SK-N-SH (cell line): Measurements from ENCODE around the gene SV2B. TPM values are rescaled to one million over a fixed set of nuclear protein-coding genes. Genes with fewer than 3 reads are reported as not detected.

Source experiments
- CTCF ChIA-PET: fragments of 300-600, 350-600 bp; formaldehyde crosslinking; extraction: SDS; loops from one replicate; lab custom pipeline; 2021; lab: Yijun Ruan, JAX
- POLR2A ChIA-PET: fragments of 350-600 bp; sonication (Branson Sonifier 250); formaldehyde crosslinking; extraction: SDS; loops from one replicate; lab custom pipeline; 2020; ENCODE audit warnings: antibody characterized with exemption, inconsistent platforms; lab: Yijun Ruan, JAX
- DNase-seq: peaks from one replicate; pipeline ENCODE4 v3.0.0; 2012
- H2AFZ ChIP-seq: fragments of 200-600 bp; sonication (generic); 2 replicates; pipeline ENCODE4 v1.8.1; 2016; ENCODE audit warnings: antibody characterized with exemption, mild to moderate bottlenecking, low read depth
- H3F3A ChIP-seq: fragments of 200-600 bp; sonication (generic); replicated peaks from 2 replicates; pipeline ENCODE3; 2016; ENCODE audit warnings: antibody characterized with exemption, mild to moderate bottlenecking; ENCODE audit not compliant: insufficient read depth
- H3K27ac ChIP-seq, 2 experiments: fragments of 200-500 bp in 1 of 2; fragments of 200-600 bp in 1 of 2; sonication (Bioruptor generic) in 1 of 2; sonication (generic), shearing (Covaris generic) in 1 of 2; 2 replicates each; pipeline versions ENCODE4 v1.5.1 to v1.6.1; 2014 to 2016; ENCODE audit warnings: low read depth in 2 of 2, inconsistent platforms in 1 of 2, low read length in 1 of 2, mild to moderate bottlenecking in 1 of 2, mixed read lengths in 1 of 2
- H3K27me3 ChIP-seq: fragments of 200-600 bp; sonication (generic), shearing (Covaris generic); 2 replicates; pipeline ENCODE4 v1.6.1; 2016; ENCODE audit warnings: mixed run types; ENCODE audit not compliant: insufficient read depth
- H3K36me3 ChIP-seq, 2 experiments: fragments of 200-500 bp in 1 of 2; fragments of 200-600 bp in 1 of 2; sonication (Bioruptor generic) in 1 of 2; sonication (generic) in 1 of 2; replicated peaks in 1 of 2; 2 replicates each; pipeline versions ENCODE3 to v1.5.1; 2014 to 2016; ENCODE audit warnings: low read length in 1 of 2, mild to moderate bottlenecking in 1 of 2; ENCODE audit not compliant: insufficient read depth in 2 of 2, control insufficient read depth in 1 of 2
- H3K4me1 ChIP-seq, 2 experiments: fragments of 200-500 bp in 1 of 2; fragments of 200-600 bp in 1 of 2; sonication (Bioruptor generic) in 1 of 2; sonication (generic), shearing (Covaris generic) in 1 of 2; 2 replicates each; pipeline versions ENCODE4 v1.5.1 to v1.6.1; 2014 to 2016; ENCODE audit warnings: low read depth in 1 of 2, low read length in 1 of 2, mixed run types in 1 of 2; ENCODE audit not compliant: insufficient read depth in 2 of 2, control insufficient read depth in 1 of 2
- H3K4me2 ChIP-seq: fragments of 200-600 bp; sonication (generic), shearing (Covaris generic); 2 replicates; pipeline ENCODE4 v1.6.1; 2017; ENCODE audit warnings: mixed run types
- H3K4me3 ChIP-seq, 2 experiments: fragments of 200-500 bp in 1 of 2; fragments of 200-600 bp in 1 of 2; sonication (Bioruptor generic) in 1 of 2; sonication (generic), shearing (Covaris generic) in 1 of 2; 2 replicates each; pipeline versions ENCODE4 v1.5.1 to v1.8.1; 2014 to 2016; ENCODE audit warnings: low read depth in 2 of 2, inconsistent platforms in 1 of 2, low read length in 1 of 2, mild to moderate bottlenecking in 1 of 2, mixed read lengths in 1 of 2, moderate library complexity in 1 of 2
- H3K79me2 ChIP-seq: fragments of 200-600 bp; sonication (generic); 2 replicates; pipeline ENCODE4 v1.8.1; 2017; ENCODE audit warnings: mild to moderate bottlenecking; ENCODE audit not compliant: insufficient read depth
- H3K9ac ChIP-seq: fragments of 200-600 bp; sonication (generic); 2 replicates; pipeline ENCODE4 v1.6.1; 2017; ENCODE audit warnings: mixed run types
- H3K9me2 ChIP-seq: fragments of 200-600 bp; sonication (generic); 2 replicates; pipeline ENCODE4 v1.6.1; 2017; ENCODE audit warnings: mixed run types
- H3K9me3 ChIP-seq: fragments of 200-600 bp; sonication (generic); 2 replicates; pipeline ENCODE4 v1.6.1; 2017; ENCODE audit warnings: mixed run types, mild to moderate bottlenecking, moderate library complexity
- H4K20me1 ChIP-seq: fragments of 200-600 bp; sonication (generic); 2 replicates; pipeline ENCODE4 v1.6.1; 2017; ENCODE audit warnings: mild to moderate bottlenecking, mixed run types; ENCODE audit not compliant: insufficient read depth
- CHD2 ChIP-seq: fragments of 150-350 bp; IDR thresholded peaks from 2 replicates; pipeline ENCODE4 v1.6.1; 2018; ENCODE audit warnings: low read length; ENCODE audit not compliant: partially characterized antibody
- CTCF ChIP-seq: fragments of 200-600 bp; sonication (generic); IDR thresholded peaks from 2 replicates; pipeline ENCODE4 v1.6.1; 2017; ENCODE audit warnings: antibody characterized with exemption, mild to moderate bottlenecking, moderate library complexity
- ELF1 ChIP-seq: IDR thresholded peaks from 2 replicates; pipeline ENCODE4 v1.4.0; 2012
- FOSL2 ChIP-seq: IDR thresholded peaks from 2 replicates; pipeline ENCODE4 v1.4.0; 2012; ENCODE audit warnings: low read depth, mild to moderate bottlenecking, moderate library complexity, borderline replicate concordance
- FOXJ3 ChIP-seq: sonication (generic); formaldehyde crosslinking; IDR thresholded peaks from 2 replicates; pipeline ENCODE4 v1.5.1; 2020; ENCODE audit warnings: mild to moderate bottlenecking, missing genetic modification reagents
- FOXM1 ChIP-seq: IDR thresholded peaks from 2 replicates; pipeline ENCODE4 v1.4.0; 2012; ENCODE audit warnings: low read depth, mild to moderate bottlenecking
- GABPA ChIP-seq: IDR thresholded peaks from 2 replicates; pipeline ENCODE4 v1.4.0; 2012; ENCODE audit warnings: low read depth, mild to moderate bottlenecking
- GATA2 ChIP-seq: sonication (generic); formaldehyde crosslinking; IDR thresholded peaks from 2 replicates; pipeline ENCODE4 v1.5.0; 2020; ENCODE audit warnings: mild to moderate bottlenecking, missing genetic modification reagents
- JUND ChIP-seq: IDR thresholded peaks from 2 replicates; pipeline ENCODE4 v1.4.0; 2012
- MAX ChIP-seq: IDR thresholded peaks from 2 replicates; pipeline ENCODE4 v1.4.0; 2012; ENCODE audit warnings: low read depth
- MEF2A ChIP-seq: IDR thresholded peaks from 2 replicates; pipeline ENCODE4 v1.4.0; 2012; ENCODE audit warnings: low read depth, borderline replicate concordance
- NFIC ChIP-seq: IDR thresholded peaks from 2 replicates; pipeline ENCODE4 v1.4.0; 2012; ENCODE audit warnings: borderline replicate concordance
- PBX3 ChIP-seq: IDR thresholded peaks from 2 replicates; pipeline ENCODE4; 2012
- RCOR1 ChIP-seq: fragments of 150-350 bp; IDR thresholded peaks from 2 replicates; pipeline ENCODE4 v1.6.1; 2017; ENCODE audit warnings: antibody characterized with exemption, low read length
- RXRA ChIP-seq: IDR thresholded peaks from 2 replicates; pipeline ENCODE4 v1.4.0; 2012; ENCODE audit warnings: low read depth, mild to moderate bottlenecking, borderline replicate concordance
- SIN3A ChIP-seq: IDR thresholded peaks from 2 replicates; pipeline ENCODE4 v1.6.1; 2012; ENCODE audit warnings: low read depth, mild to moderate bottlenecking, low read length, moderate library complexity, borderline replicate concordance
- SMC3 ChIP-seq: IDR thresholded peaks from 2 replicates; pipeline ENCODE4 v1.6.1; 2012; ENCODE audit warnings: low read depth, low read length, improper control_type of control experiment
- TEAD4 ChIP-seq: IDR thresholded peaks from 2 replicates; pipeline ENCODE4 v1.4.0; 2012; ENCODE audit warnings: mild to moderate bottlenecking, borderline replicate concordance; ENCODE audit not compliant: insufficient read depth
- YY1 ChIP-seq: IDR thresholded peaks from 2 replicates; pipeline ENCODE4 v1.4.0; 2012; ENCODE audit warnings: low read depth, mild to moderate bottlenecking
- ZBTB33 ChIP-seq: IDR thresholded peaks from 2 replicates; pipeline ENCODE4 v1.4.0; 2012; ENCODE audit warnings: low read depth, borderline replicate concordance
- WGBS: methylation state at CpG from one replicate; pipeline ENCODE4 v1.1.6; 2017; ENCODE audit warnings: low lambda C conversion rate; 5-methylcytosine and 5-hydroxymethylcytosine counted together
- polyA plus RNA-seq, 3 experiments: library from polyadenylated mRNA; depleted of rRNA; stranded (reverse); fragments of >200 nt; gene quantifications; 2 replicates each; pipeline ENCODE4 v1.2.3, GENCODE V29; 2012

SV2B gene
- polyA plus RNA-seq, 1 of the 3 experiments (the other 2 are of a cell fraction): not detected

GRCh38 chr15:91203619-91204203 is 103.7 kb downstream of the SV2B start:
- Histone ChIP-seq H3K4me3 (no peak overlapping the region), H4K20me1 (no peaks in the 10 kb centered on the region), H3K9me2 (no peaks in the 10 kb centered on the region), H3F3A (no peaks in the 10 kb centered on the region), H3K4me2 (no peak overlapping the region), H3K4me1 (peaks cover 0 to under 1% of the 10 kb centered on the region in 2 experiments; a peak in 1 of 4 replicates), H3K9me3 (no peaks in the 10 kb centered on the region), H3K27me3 (no peaks in the 10 kb centered on the region), H2AFZ (no peak overlapping the region), H3K36me3 (no peaks in the 10 kb centered on the region), H3K9ac (no peak overlapping the region), H3K79me2 (no peaks in the 10 kb centered on the region), H3K27ac (no peak overlapping the region)
- WGBS: 40% methylated on average over 7 of the region's 7 CpGs
- ChIA-PET POLR2A (no interaction called here), CTCF (interaction anchor here (1.0 to 2.0 kb wide), 4 partner anchors 10 to 148 kb away, joined by 3 to 4 read pairs (median 4); no protein-coding TSS in a partner anchor)
- TF ChIP-seq JUND (no peak), SMC3 (no peak), PBX3 (no peak), MEF2A (no peak), RXRA (no peak), CHD2 (no peak), CTCF (no peak), MAX (no peak), SIN3A (no peak), RCOR1 (no peak)
- no peak for DNase-seq

GRCh38 chr15:91208371-91208770 is 108.3 kb downstream of the SV2B start:
- no peaks in the 10 kb centered on the region; a peak in 1 of 4 replicates for H3K4me1 ChIP-seq
- no peak overlapping the region for H3K27ac ChIP-seq
- H3K4me2 ChIP-seq: no peak overlapping the region
- no peaks in the 10 kb centered on the region for H3K27me3 ChIP-seq
- H4K20me1 ChIP-seq: no peaks in the 10 kb centered on the region
- H3F3A ChIP-seq: no peaks in the 10 kb centered on the region
- H3K9me3 ChIP-seq: no peaks in the 10 kb centered on the region
- H3K79me2 ChIP-seq: no peaks in the 10 kb centered on the region
- H3K4me3 ChIP-seq: no peak overlapping the region
- H3K36me3 ChIP-seq: no peaks in the 10 kb centered on the region
- no peak overlapping the region for H2AFZ ChIP-seq
- WGBS: 15% methylated on average over 1 of the region's 1 CpG
- H3K9me2 ChIP-seq: no peaks in the 10 kb centered on the region
- CTCF ChIA-PET: no interaction called here
- POLR2A ChIA-PET: no interaction called here
- H3K9ac ChIP-seq: no peak overlapping the region
- DNase-seq: no peak
- TF ChIP-seq FOSL2 (no peak), RCOR1 (no peak), TEAD4 (no peak), ZBTB33 (no peak), ELF1 (no peak), GATA2 (CRISPR knock-in tag) (no peak), FOXM1 (no peak), CTCF (no peak), FOXJ3 (CRISPR knock-in tag) (no peak), GABPA (no peak), YY1 (no peak), PBX3 (no peak), RXRA (no peak), NFIC (no peak)
